HepG2 (cell line): ENCODE results near the gene TOM1L1. TPM values are rescaled to one million over a fixed set of nuclear protein-coding genes. Genes with fewer than 3 reads are reported as not detected.

Source experiments
- ADNP ChIP-seq: sonication (generic); formaldehyde crosslinking; IDR thresholded peaks from 2 replicates; pipeline ENCODE4 v1.4.0; 2020; ENCODE audit warnings: missing genetic modification reagents
- ATAD3A ChIP-seq: sonication (generic); formaldehyde crosslinking; IDR thresholded peaks from 2 replicates; pipeline ENCODE4 v1.4.0; 2020; ENCODE audit warnings: missing genetic modification reagents
- EP300 ChIP-seq, 3 experiments: sonication (generic) in 1 of 3; formaldehyde crosslinking in 1 of 3; IDR thresholded peaks; 2 replicates each; pipeline versions ENCODE4 v1.5.1 to v1.6.1; 2011 to 2020; ENCODE audit warnings: low read depth in 2 of 3, low read length in 2 of 3, borderline replicate concordance in 1 of 3, improper control_type of control experiment in 1 of 3, mild to moderate bottlenecking in 1 of 3, missing genetic modification reagents in 1 of 3, moderate library complexity in 1 of 3
- GATA4 ChIP-seq: sonication (generic); IDR thresholded peaks from 2 replicates; pipeline ENCODE4 v1.6.1; 2016; ENCODE audit warnings: antibody characterized with exemption, low read depth, borderline replicate concordance
- NFRKB ChIP-seq: fragments of 450-650 bp; IDR thresholded peaks from 2 replicates; pipeline ENCODE4 v1.6.1; 2017
- PHB2 ChIP-seq: fragments of 450-650 bp; IDR thresholded peaks from 2 replicates; pipeline ENCODE4 v1.6.1; 2018; ENCODE audit not compliant: partially characterized antibody
- SALL1 ChIP-seq: sonication (generic); formaldehyde crosslinking; IDR thresholded peaks from 2 replicates; pipeline ENCODE4 v1.8.0; 2022; ENCODE audit warnings: mild to moderate bottlenecking, missing genetic modification reagents
- SKI ChIP-seq: fragments of 450-650 bp; IDR thresholded peaks from one replicate; pipeline ENCODE4 v1.6.1; 2018; ENCODE audit warnings: mild to moderate bottlenecking; ENCODE audit not compliant: partially characterized antibody
- ZFP36L1 ChIP-seq: sonication (generic); formaldehyde crosslinking; IDR thresholded peaks from 2 replicates; pipeline ENCODE4 v1.8.0; 2022; ENCODE audit warnings: mild to moderate bottlenecking, missing genetic modification reagents, moderate library complexity
- ZNF12 ChIP-seq: sonication (generic); formaldehyde crosslinking; IDR thresholded peaks from 2 replicates; pipeline ENCODE4 v1.5.0; 2020; ENCODE audit warnings: missing genetic modification reagents
- ZNF468 ChIP-seq: sonication (generic); formaldehyde crosslinking; IDR thresholded peaks from 2 replicates; pipeline ENCODE4 v1.8.0; 2022; ENCODE audit warnings: mild to moderate bottlenecking, moderate library complexity, missing genetic modification reagents
- ZNF546 ChIP-seq: sonication (generic); formaldehyde crosslinking; conservative IDR thresholded peaks from 2 replicates; pipeline ENCODE4 v1.8.1; 2023; ENCODE audit warnings: mild to moderate bottlenecking, missing genetic modification reagents
- ZNF614 ChIP-seq: IDR thresholded peaks from 2 replicates; pipeline ENCODE4 v1.6.1; 2018; ENCODE audit warnings: missing biosample characterization, missing genetic modification reagents, inconsistent platforms, borderline replicate concordance
- polyA plus RNA-seq, 8 experiments: library from polyadenylated mRNA; depleted of rRNA in 3 of 8; stranded (reverse) in 7 of 8; unstranded in 1 of 8; fragments of >200 nt; fragmentation: Illumina TruSeq in 4 of 8; extraction: Trizol in 4 of 8; gene quantifications; 2 replicates each; pipeline versions ENCODE4 v1.2.1 to v1.2.3, GENCODE V29; 2011 to 2016; ENCODE audit warnings: low read depth in 4 of 8, missing spikeins in 1 of 8, mixed read lengths in 1 of 8; ENCODE audit not compliant: insufficient read depth in 1 of 8
- total RNA-seq, 5 experiments: library from RNA; depleted of rRNA; stranded (reverse); fragments of >200 nt; fragmentation: Illumina TruSeq; extraction: Trizol; gene quantifications; 2 replicates each; pipeline ENCODE4 v1.2.3, GENCODE V29; 2016; ENCODE audit warnings: low read depth in 1 of 5
- TF ChIP-seq, protein P1 (sequence below): sonication (generic); formaldehyde crosslinking; IDR thresholded peaks from 2 replicates; pipeline ENCODE4 v1.9.0; 2022; ENCODE audit warnings: missing genetic modification reagents, mild to moderate bottlenecking, borderline replicate concordance
- TF ChIP-seq, protein P2 (sequence below): sonication (generic); formaldehyde crosslinking; conservative IDR thresholded peaks from 2 replicates; pipeline ENCODE4 v1.8.0; 2022; ENCODE audit warnings: mild to moderate bottlenecking, moderate library complexity, missing genetic modification reagents
- TF ChIP-seq, protein P3 (sequence below): sonication (generic); formaldehyde crosslinking; IDR thresholded peaks from 2 replicates; pipeline ENCODE4 v1.5.1; 2020; ENCODE audit warnings: mild to moderate bottlenecking, missing genetic modification reagents, borderline replicate concordance
- TF ChIP-seq, protein P4 (sequence below): IDR thresholded peaks from 2 replicates; pipeline ENCODE4 v1.6.1; 2016; ENCODE audit warnings: low read depth, missing genetic modification reagents, missing compliant biosample characterization

TOM1L1 gene
- total and polyA plus RNA-seq, 2 of the 13 experiments (the other 11 are each of a cell fraction or from before 2014, with no cell fraction given) = 45.3 to 51.3 TPM

DNA sequence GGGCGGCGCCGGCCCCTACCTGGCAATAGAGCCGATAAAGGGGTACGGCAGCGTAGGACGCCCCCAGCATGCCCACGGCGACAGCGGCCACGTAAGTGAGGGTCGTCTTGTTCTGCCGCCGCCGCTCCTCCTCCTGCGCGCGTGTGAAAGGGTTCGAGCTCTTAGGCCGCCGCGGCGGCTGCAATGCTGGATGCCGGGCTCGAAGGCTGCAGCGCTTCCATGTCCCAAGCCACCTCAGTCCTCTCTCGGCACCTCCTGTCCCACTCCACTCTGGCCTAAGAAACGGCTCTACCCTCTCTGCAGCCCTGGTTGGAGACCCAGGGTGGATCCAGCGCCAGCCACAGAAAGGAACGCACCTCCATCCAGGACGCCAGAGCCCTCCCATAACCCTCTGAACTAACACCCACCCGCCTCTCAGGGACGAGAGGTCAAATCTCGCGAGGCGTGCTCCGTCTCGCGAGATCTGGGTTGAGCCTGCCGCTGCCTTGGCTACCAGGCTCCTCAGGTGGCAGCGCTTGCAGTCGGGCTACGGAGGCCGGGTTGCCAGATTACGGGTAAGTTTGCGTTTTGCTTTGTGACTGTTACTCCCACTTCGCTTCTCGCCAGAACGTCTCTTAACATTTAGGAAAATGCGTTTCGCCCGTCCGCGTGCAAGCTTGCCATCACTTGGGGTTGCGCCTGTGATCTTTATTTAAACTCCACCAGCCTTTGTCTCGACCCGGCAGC, 67.8 kb downstream of the TOM1L1 start, which contains the start of the genes COX11 and STXBP4 (continued):
- TF ChIP-seq, protein P1, sequence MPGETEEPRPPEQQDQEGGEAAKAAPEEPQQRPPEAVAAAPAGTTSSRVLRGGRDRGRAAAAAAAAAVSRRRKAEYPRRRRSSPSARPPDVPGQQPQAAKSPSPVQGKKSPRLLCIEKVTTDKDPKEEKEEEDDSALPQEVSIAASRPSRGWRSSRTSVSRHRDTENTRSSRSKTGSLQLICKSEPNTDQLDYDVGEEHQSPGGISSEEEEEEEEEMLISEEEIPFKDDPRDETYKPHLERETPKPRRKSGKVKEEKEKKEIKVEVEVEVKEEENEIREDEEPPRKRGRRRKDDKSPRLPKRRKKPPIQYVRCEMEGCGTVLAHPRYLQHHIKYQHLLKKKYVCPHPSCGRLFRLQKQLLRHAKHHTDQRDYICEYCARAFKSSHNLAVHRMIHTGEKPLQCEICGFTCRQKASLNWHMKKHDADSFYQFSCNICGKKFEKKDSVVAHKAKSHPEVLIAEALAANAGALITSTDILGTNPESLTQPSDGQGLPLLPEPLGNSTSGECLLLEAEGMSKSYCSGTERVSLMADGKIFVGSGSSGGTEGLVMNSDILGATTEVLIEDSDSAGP (CRISPR knock-in tag) = peak; percentile 95
- TF ChIP-seq EP300 (IDR thresholded peaks at IDR 0.05; ENCODE audit: low read depth in 2 of 2, low read length in 2 of 2) (peak in 1 of 2 experiments; percentile 11; a peak in 1 of 4 replicates), EP300 (CRISPR knock-in tag; IDR thresholded peaks at IDR 0.05; ENCODE audit: borderline replicate concordance) (no peak), SALL1 (CRISPR knock-in tag) (peak; percentile 78), ZNF546 (no peak; the same call in 1 of the 2 replicates), ZNF12 (CRISPR knock-in tag) (peak; percentile 2; the same call in 1 of the 2 replicates), GATA4 (peak; percentile 69; the same call in 1 of the 2 replicates), ADNP (CRISPR knock-in tag) (no peak), NFRKB (no peak), ZNF614 (peak; percentile 68; the same call in 1 of the 2 replicates), PHB2 (no peak), ATAD3A (CRISPR knock-in tag) (peak; percentile 15; the same call in 1 of the 2 replicates), SKI (no peak), ZFP36L1 (peak; percentile 82; the same call in 1 of the 2 replicates), ZNF468 (CRISPR knock-in tag) (0 out of 2 replicates have a peak, but pooled peaks have one; percentile 4)
- TF ChIP-seq, protein P2, sequence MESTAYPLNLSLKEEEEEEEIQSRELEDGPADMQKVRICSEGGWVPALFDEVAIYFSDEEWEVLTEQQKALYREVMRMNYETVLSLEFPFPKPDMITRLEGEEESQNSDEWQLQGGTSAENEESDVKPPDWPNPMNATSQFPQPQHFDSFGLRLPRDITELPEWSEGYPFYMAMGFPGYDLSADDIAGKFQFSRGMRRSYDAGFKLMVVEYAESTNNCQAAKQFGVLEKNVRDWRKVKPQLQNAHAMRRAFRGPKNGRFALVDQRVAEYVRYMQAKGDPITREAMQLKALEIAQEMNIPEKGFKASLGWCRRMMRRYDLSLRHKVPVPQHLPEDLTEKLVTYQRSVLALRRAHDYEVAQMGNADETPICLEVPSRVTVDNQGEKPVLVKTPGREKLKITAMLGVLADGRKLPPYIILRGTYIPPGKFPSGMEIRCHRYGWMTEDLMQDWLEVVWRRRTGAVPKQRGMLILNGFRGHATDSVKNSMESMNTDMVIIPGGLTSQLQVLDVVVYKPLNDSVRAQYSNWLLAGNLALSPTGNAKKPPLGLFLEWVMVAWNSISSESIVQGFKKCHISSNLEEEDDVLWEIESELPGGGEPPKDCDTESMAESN (CRISPR knock-in tag) = peak; percentile 91; the same call in 1 of the 2 replicates
- TF ChIP-seq, protein P3, sequence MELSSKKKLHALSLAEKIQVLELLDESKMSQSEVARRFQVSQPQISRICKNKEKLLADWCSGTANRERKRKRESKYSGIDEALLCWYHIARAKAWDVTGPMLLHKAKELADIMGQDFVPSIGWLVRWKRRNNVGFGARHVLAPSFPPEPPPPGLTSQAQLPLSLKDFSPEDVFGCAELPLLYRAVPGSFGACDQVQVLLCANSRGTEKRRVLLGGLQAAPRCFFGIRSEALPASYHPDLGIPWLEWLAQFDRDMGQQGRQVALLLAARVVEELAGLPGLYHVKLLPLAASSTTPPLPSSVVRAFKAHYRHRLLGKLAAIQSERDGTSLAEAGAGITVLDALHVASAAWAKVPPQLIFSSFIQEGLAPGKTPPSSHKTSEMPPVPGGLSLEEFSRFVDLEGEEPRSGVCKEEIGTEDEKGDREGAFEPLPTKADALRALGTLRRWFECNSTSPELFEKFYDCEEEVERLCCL (CRISPR knock-in tag) = 0 out of 2 replicates have a peak, but pooled peaks have one; percentile 37
- TF ChIP-seq, protein P4, sequence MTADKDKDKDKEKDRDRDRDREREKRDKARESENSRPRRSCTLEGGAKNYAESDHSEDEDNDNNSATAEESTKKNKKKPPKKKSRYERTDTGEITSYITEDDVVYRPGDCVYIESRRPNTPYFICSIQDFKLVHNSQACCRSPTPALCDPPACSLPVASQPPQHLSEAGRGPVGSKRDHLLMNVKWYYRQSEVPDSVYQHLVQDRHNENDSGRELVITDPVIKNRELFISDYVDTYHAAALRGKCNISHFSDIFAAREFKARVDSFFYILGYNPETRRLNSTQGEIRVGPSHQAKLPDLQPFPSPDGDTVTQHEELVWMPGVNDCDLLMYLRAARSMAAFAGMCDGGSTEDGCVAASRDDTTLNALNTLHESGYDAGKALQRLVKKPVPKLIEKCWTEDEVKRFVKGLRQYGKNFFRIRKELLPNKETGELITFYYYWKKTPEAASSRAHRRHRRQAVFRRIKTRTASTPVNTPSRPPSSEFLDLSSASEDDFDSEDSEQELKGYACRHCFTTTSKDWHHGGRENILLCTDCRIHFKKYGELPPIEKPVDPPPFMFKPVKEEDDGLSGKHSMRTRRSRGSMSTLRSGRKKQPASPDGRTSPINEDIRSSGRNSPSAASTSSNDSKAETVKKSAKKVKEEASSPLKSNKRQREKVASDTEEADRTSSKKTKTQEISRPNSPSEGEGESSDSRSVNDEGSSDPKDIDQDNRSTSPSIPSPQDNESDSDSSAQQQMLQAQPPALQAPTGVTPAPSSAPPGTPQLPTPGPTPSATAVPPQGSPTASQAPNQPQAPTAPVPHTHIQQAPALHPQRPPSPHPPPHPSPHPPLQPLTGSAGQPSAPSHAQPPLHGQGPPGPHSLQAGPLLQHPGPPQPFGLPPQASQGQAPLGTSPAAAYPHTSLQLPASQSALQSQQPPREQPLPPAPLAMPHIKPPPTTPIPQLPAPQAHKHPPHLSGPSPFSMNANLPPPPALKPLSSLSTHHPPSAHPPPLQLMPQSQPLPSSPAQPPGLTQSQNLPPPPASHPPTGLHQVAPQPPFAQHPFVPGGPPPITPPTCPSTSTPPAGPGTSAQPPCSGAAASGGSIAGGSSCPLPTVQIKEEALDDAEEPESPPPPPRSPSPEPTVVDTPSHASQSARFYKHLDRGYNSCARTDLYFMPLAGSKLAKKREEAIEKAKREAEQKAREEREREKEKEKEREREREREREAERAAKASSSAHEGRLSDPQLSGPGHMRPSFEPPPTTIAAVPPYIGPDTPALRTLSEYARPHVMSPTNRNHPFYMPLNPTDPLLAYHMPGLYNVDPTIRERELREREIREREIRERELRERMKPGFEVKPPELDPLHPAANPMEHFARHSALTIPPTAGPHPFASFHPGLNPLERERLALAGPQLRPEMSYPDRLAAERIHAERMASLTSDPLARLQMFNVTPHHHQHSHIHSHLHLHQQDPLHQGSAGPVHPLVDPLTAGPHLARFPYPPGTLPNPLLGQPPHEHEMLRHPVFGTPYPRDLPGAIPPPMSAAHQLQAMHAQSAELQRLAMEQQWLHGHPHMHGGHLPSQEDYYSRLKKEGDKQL (CRISPR knock-in tag) = no peak
